Activated CD8-positive, alpha-beta memory T cell treated with anti-CD3 and anti-CD28 coated beads for 36 hours (primary cell): ENCODE results near the gene TTLL4. TPM values are rescaled to one million over a fixed set of nuclear protein-coding genes. Genes with fewer than 3 reads are reported as not detected.

Source experiments
- CTCF ChIA-PET: fragments of 350-600 bp; sonication (Branson Sonifier 250); formaldehyde crosslinking; loops from one replicate; lab custom pipeline; 2021; ENCODE audit warnings: antibody characterized with exemption; lab: Charles Lee
- POLR2A ChIA-PET: fragments of 350-600 bp; sonication (Branson Sonifier 250); formaldehyde crosslinking; loops from one replicate; lab custom pipeline; 2021; ENCODE audit warnings: antibody characterized with exemption; lab: Charles Lee
- total RNA-seq, 2 experiments: library from RNA; stranded (reverse); gene quantifications; one replicate each; pipeline ENCODE4 v1.2.3, GENCODE V29; 2021

TTLL4 gene
- total RNA-seq, 2 experiments from 2014 or later: 43.3 to 45.3 TPM

DNA sequence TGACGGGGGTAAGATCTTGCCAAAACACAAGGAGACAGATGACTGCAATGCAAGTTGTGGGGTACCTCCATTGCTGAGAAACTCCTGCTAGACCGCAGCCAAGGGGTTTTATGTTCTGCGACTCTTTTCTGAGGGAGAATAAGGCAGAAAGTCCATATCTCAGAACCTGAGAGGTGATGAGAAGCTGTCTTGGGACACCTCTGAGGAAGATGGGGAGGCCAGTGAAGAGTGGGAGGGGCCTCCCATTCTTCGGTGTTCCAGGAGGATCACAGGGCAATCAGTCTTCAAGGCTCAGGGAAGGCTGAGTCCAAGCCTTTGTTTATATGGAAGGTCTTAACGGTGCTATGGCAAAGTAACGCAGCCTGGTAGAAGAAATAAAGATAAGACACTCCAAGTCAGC lies 89.4 kb downstream of the TTLL4 start:
- CTCF ChIA-PET: no interaction called here

DNA sequence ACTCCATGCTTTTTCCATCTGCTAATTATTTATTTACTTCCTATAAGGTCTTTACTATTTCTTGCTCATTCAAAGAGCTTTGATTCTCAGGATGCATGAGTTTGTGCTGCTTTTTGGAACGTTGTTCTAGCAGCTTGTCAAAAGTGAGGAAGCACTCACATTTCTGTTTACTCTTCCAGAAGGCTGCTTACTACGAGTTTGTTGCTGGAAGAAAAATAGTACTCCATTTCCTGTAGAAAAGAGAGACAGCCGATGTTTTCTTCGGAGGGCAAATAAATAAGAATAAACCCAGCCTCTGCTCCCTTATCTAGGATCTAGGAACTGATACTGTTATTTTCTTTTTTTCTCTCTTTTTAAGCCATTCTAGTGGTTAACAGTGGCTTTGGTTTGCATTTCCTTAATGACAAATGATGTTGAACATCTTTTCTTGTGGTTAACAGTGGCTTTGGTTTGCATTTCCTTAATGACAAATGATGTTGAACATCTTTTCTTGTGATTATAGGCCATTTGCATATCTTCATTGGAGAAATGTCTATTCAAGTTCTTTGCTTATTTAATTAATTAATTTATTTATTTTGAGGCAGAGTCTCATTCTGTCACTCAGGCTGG lies 91.9 kb downstream of the TTLL4 start:
- POLR2A ChIA-PET: no interaction called here
- CTCF ChIA-PET: interaction anchor here (1.0 kb wide), 1 partner anchor 8 kb away, joined by 3 read pairs; no protein-coding TSS in a partner anchor

More for the DNA sequence above, 89.4 kb downstream of the TTLL4 start:
- POLR2A ChIA-PET: no interaction called here

DNA sequence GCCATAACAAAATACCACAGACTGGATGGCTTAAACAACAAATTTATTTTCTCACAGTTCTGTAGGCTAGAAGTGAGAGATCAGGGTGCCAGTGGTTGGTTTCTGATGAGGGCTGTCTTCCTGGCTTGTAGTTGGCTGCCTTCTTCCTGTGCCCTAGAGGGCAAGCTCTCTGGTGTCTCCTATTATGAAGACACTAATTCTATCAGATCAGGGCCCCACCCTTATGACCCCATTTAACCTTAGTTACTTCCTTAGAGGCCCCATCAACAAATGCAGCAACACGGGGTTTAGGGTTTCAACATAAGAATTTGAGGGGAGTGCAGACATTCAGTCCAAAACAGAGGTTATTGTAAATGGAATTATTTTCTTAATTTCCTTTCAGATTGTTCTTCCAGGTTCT lies 94.2 kb downstream of the TTLL4 start:
- ChIA-PET CTCF (no interaction called here), POLR2A (no interaction called here)

Other genes with a start within 250 kb of the TTLL4 start
- 10 to 100 TPM; 30.7 to 33.2 TPM for gene USP37, start 142.5 kb upstream of the TTLL4 start, total RNA-seq
- 100 to 1,000 TPM; 135 to 138 TPM for gene CNOT9, start 142.0 kb upstream of the TTLL4 start, total RNA-seq
- under 1 TPM in 1 of 2 experiments, not detected in 1; 0.10 TPM for gene PLCD4, start 102.9 kb upstream of the TTLL4 start, total RNA-seq
- 10 to 100 TPM; 55.2 to 56.0 TPM for gene ZNF142, start 51.2 kb upstream of the TTLL4 start, total RNA-seq
- 100 to 1,000 TPM in 1 of 2 experiments, 10 to 100 TPM in 1; 98.5 to 100 TPM for gene BCS1L, start 51.2 kb upstream of the TTLL4 start, total RNA-seq
- gene RNF25, start 38.8 kb upstream of the TTLL4 start, total RNA-seq: 10 to 100 TPM; 21.9 to 24.1 TPM
- gene STK36, start 38.7 kb upstream of the TTLL4 start, total RNA-seq: 10 to 100 TPM; 20.3 to 20.7 TPM
- not detected for gene CYP27A1, start 71.3 kb downstream of the TTLL4 start, total RNA-seq
- gene PRKAG3, start 121.0 kb downstream of the TTLL4 start, total RNA-seq: not detected
- under 1 TPM; 0.13 to 0.17 TPM for gene WNT6, start 149.0 kb downstream of the TTLL4 start, total RNA-seq
- gene WNT10A, start 170.0 kb downstream of the TTLL4 start, total RNA-seq: 1 to 10 TPM in 1 of 2 experiments, under 1 TPM in 1; 0.80 to 1.1 TPM
- not detected for gene CDK5R2, start 248.8 kb downstream of the TTLL4 start, total RNA-seq